AG10803 (cell line): ENCODE data around the gene RBM14.

Experiments used
- DNase-seq: peaks from one replicate; pipeline ENCODE4 v3.0.0; 2010; ENCODE audit warnings: low read depth
- H3K4me3 ChIP-seq: 2 replicates; pipeline ENCODE4 v1.5.1; 2011; ENCODE audit warnings: mild to moderate bottlenecking, low read length, control low read depth
- CTCF ChIP-seq: conservative IDR thresholded peaks from 2 replicates; pipeline ENCODE4 v1.5.1; 2011; ENCODE audit warnings: mild to moderate bottlenecking, low read length, control low read depth, inconsistent platforms

RBM14 gene

GRCh38 chr11:66665369-66665768 is 48.9 kb downstream of the RBM14 start:
- no peak for TF ChIP-seq CTCF
- DNase-seq, result no peak
- no peak overlapping the region for H3K4me3 ChIP-seq

GRCh38 chr11:66670816-66671215 is 54.4 kb downstream of the RBM14 start:
- TF ChIP-seq CTCF, result no peak
- H3K4me3 ChIP-seq, result no peak overlapping the region
- DNase-seq, result no peak

GRCh38 chr11:66674964-66675602 is 58.7 kb downstream of the RBM14 start:
- no peak overlapping the region for H3K4me3 ChIP-seq

GRCh38 chr11:66676282-66676919 is 60.0 kb downstream of the RBM14 start:
- peak overlapping the region; percentile 80 for H3K4me3 ChIP-seq
- DNase-seq, result no peak

More at GRCh38 chr11:66674964-66675602, 58.7 kb downstream of the RBM14 start:
- no peak for DNase-seq
- TF ChIP-seq CTCF, result no peak

More at GRCh38 chr11:66676282-66676919, 60.0 kb downstream of the RBM14 start:
- TF ChIP-seq CTCF, result no peak
